Forelimb muscle (tissue), 1 donor: ENCODE results near the gene SLCO2A1. TPM values are rescaled to one million over a fixed set of nuclear protein-coding genes. Genes with fewer than 3 reads are reported as not detected.
"Not testable (repeated sequence)": the region's sequence is repeated elsewhere in the genome, so short reads cannot be mapped to it uniquely, and the experiment has no call there.

ENCODE experiments used
- DNase-seq: peaks from one replicate; pipeline ENCODE4 v3.0.0-alpha.2; 2013; ENCODE audit warnings: low read depth
- polyA plus RNA-seq: library from polyadenylated mRNA; unstranded; fragments of 120-200 nt; gene quantifications from one replicate; pipeline ENCODE4 v1.2.1, GENCODE V29; 2013; ENCODE audit not compliant: insufficient read length

SLCO2A1 gene
- polyA plus RNA-seq: 1.8 TPM

GRCh38 chr3:134029734-134030378, at the start of gene SLCO2A1:
Gene SLCO2A1, minus strand, starts transcription at chr3:134029925. Its CDS starts 123 bp downstream, at chr3:134029802.
- DNase-seq: no peak

GRCh38 chr3:134079111-134079547, 49.4 kb upstream of the SLCO2A1 start:
- DNase-seq: no peak

- no peak for DNase-seq
These were observed 48.6 kb upstream of the SLCO2A1 start for GRCh38 chr3:134078169-134078831.

GRCh38 chr3:134077649-134078161, 48.0 kb upstream of the SLCO2A1 start:
- DNase-seq: no peak

GRCh38 chr3:134076851-134077250, 47.1 kb upstream of the SLCO2A1 start:
- no peak for DNase-seq

GRCh38 chr3:134075846-134076245, 46.1 kb upstream of the SLCO2A1 start:
- no peak for DNase-seq

GRCh38 chr3:134075568-134075825, 45.8 kb upstream of the SLCO2A1 start:
- no peak for DNase-seq

GRCh38 chr3:134074790-134075567, 45.3 kb upstream of the SLCO2A1 start:
- DNase-seq: no peak

GRCh38 chr3:134074001-134074789, 44.5 kb upstream of the SLCO2A1 start:
- no peak for DNase-seq

- DNase-seq: no peak
These were observed 43.8 kb upstream of the SLCO2A1 start for GRCh38 chr3:134073583-134073945.

- DNase-seq: no peak
These were observed 43.3 kb upstream of the SLCO2A1 start for GRCh38 chr3:134072881-134073582.

- DNase-seq: not testable (repeated sequence)
These were observed 40.6 kb upstream of the SLCO2A1 start for GRCh38 chr3:134070281-134070680.

- DNase-seq: no peak
These were observed 38.7 kb upstream of the SLCO2A1 start for GRCh38 chr3:134068429-134068828.

GRCh38 chr3:134067531-134068161, 37.9 kb upstream of the SLCO2A1 start:
- DNase-seq: no peak

- no peak for DNase-seq
These were observed 37.2 kb upstream of the SLCO2A1 start for GRCh38 chr3:134066651-134067530.

- no peak for DNase-seq
These were observed 36.4 kb upstream of the SLCO2A1 start for GRCh38 chr3:134066158-134066541.

- DNase-seq: no peak
These were observed 35.8 kb upstream of the SLCO2A1 start for GRCh38 chr3:134065252-134066157.

GRCh38 chr3:134064081-134064480, 34.4 kb upstream of the SLCO2A1 start:
- DNase-seq: no peak

GRCh38 chr3:134061401-134061800, 31.7 kb upstream of the SLCO2A1 start:
- no peak for DNase-seq
